NCI-H1694 (cell line): ENCODE results near the gene WBP2.

Source experiments
- DNase-seq: peaks from one replicate; lab custom pipeline; 2025; lab: John Stamatoyannopoulos, UW

The WBP2 gene

GRCh38 chr17:75855310-75856061 lies at the start of gene WBP2:
TSS of gene WBP2 (minus strand) at chr17:75855335. CDS start at chr17:75855297, 38 bp downstream.
- peak; percentile 100 for DNase-seq

GRCh38 chr17:75902406-75902805 lies 47.3 kb upstream of the WBP2 start:
- DNase-seq: no peak

- no peak for DNase-seq
Observed at GRCh38 chr17:75901727-75902126, 46.6 kb upstream of the WBP2 start.

DNA sequence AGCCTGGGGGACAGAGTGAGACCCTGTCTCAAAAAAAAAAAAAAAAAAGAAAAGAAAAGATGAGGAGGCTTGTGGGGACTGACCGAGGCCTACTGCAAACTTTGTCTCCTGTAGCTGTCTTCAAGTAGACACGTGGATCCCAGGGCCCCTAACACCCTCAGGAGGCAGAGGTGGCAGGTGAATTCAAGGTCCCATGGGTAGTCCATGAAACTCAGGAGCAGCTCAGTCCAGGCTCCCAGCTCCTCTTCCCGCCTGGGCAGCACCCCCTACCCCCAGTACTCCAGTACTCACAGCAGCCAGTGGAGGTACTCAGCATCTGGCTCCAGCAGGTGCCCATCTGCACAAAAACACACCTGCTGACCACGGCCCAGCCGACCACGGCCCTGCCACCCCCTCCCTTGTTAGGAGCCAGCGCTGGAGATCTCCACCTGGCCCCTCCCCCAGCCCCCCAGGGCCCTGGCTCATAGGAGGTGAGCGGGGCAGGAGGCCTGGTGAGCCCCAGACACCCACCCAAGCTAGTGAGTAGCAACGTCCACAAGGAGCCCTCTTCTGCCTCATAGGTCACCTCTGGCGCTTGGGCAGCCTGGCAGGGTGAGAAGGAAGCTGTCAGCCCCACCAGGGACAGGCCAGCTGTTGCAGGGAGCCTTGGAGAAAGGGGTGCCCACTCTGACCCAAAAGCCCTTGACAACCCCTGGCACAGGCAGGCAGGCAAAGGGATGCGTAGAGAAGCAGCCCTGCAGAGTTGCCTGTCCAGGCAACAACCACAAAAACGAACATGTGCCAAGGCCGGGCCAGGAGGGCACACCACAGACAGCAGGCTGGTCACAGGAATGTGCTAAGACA lies 45.8 kb upstream of the WBP2 start:
- no peak for DNase-seq

DNA sequence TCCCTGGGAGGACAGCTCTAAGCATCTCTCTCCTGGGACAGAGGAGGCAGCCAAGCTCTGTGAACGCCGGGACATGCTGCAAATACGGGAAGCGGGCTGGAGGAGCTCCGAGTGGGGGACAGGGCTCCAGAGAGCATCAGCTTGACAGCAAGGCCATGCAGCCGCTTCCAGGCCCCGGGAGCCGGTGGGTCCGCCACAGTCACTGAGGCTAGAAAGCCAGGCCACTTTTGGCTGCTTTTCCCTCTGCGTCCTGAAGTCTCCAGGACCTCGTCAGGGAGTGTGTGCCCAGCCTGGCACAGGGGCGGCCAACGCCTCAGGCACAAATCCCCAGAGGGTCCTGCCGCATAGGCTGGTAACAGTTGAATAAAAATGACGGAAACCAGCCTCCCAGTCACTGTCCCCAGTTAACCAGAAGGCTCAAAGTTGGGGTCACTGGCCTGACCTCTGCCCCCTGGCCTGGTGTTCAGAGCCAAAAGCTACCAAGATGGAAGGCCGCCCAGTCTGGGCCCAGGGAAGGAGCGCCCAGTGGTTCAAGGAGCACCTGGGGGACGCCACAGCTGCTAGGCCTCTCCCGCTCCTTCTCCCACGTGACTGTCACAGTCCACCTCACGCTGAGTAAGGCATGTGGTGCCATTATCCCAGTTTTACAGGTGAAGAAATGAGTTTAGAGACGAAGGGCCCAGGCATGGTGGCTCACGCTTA lies 44.8 kb upstream of the WBP2 start:
- no peak for DNase-seq

- DNase-seq: no peak
Observed at GRCh38 chr17:75899353-75899752, 44.2 kb upstream of the WBP2 start.

- DNase-seq: no peak
Observed at GRCh38 chr17:75898791-75899190, 43.7 kb upstream of the WBP2 start.

- DNase-seq: no peak
Observed at GRCh38 chr17:75898065-75898464, 42.9 kb upstream of the WBP2 start.

DNA sequence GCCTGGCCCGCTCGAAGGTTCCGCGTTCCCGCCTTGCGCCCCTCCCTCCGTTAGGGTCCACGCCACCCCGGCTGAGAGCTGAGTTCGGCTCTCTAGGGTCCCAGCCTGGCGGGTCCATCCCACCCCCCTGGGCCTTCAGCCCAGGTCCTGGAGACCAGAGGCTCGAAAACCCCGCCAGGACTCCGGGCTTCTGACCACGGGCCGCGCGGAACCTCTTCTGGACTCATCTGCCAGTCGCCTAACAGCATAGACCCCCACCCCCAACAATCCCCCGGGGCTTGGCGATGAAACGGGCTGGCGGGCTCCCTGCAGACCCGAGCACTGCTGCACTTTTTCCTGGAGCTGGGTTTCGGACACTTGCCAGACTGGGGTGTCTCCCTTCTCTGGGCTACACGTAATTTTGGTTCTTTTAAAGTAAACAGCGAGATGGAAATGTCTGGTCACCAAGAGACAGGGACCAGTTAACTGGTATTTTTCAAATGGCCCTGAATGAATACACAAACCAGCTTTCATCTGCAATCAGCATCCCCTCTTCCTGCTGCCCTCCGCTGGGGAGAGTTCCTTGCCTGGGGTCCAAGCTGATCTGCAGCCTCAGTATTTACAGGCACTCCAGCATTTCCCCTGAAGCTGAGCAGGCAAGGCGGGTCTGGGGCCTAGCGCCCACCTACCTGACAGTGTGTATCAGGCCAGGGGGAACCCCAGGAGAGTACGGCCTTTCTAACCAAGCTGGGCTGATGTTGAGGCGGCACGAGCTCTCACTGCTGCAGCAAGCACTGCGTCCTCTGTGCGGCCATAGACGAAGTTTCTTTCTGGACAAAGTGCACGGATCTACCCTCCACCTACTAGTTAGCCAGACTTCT lies 42.3 kb upstream of the WBP2 start:
- DNase-seq: no peak

DNA sequence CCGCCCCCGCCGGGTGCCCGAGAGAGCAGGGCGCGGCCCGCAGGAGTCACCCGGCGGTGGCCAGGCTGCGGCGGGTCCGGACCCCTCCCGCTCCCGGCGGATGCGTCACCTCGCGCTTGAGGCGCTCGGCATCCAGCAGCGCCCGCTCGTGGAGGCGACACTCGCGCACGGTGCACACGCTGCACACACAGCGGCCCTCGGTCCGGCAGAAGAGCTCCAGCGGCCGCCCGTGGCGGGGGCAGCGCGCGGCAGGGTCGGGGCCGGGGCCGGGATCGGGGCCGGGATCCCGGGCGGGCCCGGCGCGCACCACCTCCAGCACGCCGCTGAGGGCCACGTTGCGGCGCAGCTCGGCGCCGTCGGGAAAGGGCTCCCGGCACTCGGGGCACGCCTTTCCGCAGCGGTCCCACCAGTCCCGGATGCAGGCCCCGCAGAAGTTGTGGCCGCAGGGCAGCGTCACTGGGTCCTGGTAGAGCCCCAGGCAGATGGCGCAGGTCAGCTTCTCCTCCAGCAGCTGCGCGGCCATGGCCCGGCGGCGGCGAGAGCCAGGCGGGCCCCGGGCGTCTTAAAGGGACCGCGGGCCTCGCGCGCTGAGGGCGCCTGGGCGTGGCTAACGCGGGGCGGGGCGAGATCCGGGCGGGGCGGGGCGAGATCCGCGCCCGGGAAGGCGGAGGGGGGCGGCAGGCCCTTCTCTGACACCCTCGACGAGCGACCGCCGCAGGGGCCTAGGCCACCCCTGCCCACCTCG lies 41.5 kb upstream of the WBP2 start, which contains the start of gene TRIM65:
Gene TRIM65, minus strand, starts transcription at position 537 of the 745 bp plus-strand sequence. Its CDS starts 14 bp downstream, at position 523.
- DNase-seq: no peak

- DNase-seq: no peak
Observed at GRCh38 chr17:75895370-75896155, 40.4 kb upstream of the WBP2 start.

DNA sequence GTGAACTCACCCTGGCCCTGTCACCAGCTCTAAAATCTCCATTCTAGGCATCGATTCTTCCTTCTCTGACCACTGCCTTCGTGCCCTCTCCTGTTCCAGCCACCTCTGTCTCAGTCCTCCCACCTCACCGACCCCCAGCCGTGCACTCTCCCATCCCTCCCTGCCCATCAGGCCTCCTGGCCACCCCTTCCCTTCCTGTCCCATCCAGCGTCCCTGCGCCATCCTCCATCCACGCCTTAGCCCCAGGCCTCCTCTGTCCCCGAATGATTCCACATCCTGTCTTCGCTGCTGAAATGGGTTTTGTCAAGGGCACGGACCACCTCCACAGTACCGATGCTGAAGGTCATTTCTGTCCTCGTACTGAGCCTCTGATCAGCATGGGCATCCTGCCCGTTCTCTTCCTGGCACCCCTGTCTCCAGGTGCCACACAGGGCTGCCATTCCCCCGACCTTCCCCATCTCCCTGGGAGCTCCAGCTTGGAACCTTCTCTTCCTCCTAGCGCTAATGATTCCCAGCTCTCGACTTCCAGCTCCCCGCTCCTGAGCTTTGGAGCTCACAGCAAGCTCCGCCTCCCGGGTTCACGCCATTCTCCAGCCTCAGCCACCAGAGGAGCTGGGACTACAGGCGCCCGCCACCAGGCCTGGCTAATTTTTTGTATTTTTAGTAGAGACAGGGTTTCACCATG lies 39.1 kb upstream of the WBP2 start:
- DNase-seq: no peak

DNA sequence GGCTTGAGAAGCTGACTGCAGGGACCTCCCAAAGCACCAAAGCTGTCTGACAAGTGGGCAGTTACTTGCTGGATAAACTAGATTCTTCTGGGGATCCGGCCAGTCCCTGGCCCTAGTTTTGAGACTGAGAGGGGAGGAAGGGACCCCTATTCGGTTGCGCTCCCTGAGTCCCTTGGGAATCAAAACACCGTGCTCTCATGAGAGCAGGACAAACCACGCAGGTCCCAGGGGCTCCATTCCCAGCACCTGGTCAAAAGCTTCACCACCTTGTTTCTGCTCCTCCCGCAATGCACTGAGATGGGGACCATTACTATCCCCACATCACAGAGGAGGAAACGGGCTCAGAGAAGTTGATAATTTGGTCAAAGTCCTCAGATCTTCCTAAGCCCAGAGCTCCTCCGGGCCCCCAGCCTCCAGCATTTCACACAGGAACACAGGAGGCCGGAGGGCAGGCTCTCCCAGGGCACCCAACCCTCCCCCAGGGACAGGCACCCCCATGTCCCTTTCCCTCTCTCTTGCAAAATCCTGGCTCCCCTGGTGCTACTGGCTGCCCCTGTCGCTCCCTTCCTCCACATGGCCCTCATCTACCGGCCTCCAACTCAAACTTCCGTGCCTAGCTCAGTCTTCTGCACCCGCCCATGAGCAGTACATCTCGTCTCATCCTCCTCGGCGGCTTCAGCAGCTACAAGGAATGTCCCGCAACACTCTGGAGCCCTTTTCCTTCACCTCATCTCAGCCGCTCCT lies 38.3 kb upstream of the WBP2 start:
- DNase-seq: no peak

DNA sequence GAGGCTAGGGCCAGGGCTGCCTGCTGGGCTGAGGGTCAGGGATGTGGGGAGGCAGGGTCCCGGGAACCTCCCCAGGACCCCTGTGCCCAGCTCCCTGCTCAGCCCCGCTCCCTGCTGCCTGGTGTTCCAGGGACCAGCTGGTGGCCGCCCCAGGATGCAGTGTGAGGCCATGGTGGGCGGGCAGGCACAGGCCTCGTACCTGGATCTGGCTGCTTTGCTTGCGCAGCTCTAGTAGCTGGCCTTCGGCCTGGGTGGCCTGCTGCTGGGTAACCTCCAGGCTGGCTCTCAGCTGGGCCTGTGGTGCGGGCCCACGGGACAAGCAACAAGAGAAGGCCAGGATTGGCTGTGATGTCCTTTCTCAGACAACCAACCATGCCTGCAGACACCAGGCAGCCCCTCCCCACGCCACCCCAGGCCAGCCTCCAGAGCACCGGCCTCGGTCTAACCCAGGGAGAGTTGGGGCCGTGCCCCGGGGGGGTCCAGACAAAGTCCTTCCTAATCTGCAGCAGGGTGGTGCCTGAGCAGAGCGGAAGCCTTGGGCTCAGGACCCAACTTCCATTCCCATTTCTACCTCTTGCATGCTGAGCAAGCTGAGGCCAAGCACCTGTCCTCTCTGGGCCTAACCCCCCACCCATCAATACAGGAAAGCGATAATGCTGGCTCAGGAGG lies 37.6 kb upstream of the WBP2 start:
- DNase-seq: no peak

GRCh38 chr17:75891605-75892555 lies 36.7 kb upstream of the WBP2 start:
- DNase-seq: no peak

- no peak for DNase-seq
Observed at GRCh38 chr17:75891022-75891604, 36.0 kb upstream of the WBP2 start.

DNA sequence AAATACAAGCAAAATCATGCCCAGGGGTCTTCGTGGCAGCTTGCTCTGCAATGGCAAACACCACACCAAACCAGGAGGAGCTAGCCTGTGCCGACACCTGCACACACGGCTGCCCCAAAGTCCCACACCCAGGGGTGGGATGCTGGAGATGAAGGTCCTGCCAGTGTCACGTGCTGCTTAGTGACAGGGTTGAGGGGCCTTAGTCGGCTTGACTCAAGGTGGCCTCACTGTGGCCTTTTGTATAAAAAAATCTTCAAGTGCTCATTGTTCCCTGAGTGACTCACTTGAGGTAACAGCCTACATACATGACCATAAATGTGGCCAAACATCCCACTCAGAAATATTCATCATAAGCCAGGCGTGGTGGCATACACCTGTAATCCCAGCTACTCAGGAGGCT lies 34.3 kb upstream of the WBP2 start:
- DNase-seq: no peak
